Breast epithelium (tissue), 4 donors: Measurements from ENCODE around the gene PLXNA4. TPM values are rescaled to one million over a fixed set of nuclear protein-coding genes. Genes with fewer than 3 reads are reported as not detected.

Experiments
- DNase-seq, 2 donors: peaks; one replicate each; pipeline ENCODE4 v3.0.0-alpha.2; 2019; ENCODE audit warnings: low spot score in 2 of 2
- H3K27ac ChIP-seq, 2 donors: fragments of 200-600 bp; sonication (generic) in 1 of 2; one replicate each; pipeline ENCODE4 v1.5.1; 2016 to 2019; ENCODE audit warnings: mild to moderate bottlenecking in 1 of 2
- H3K27me3 ChIP-seq, 2 donors: fragments of 200-600 bp; sonication (generic) in 1 of 2; one replicate each; pipeline versions ENCODE4 v1.5.1 to v1.6.0; 2017 to 2019; ENCODE audit warnings: control low read depth in 1 of 2, mild to moderate bottlenecking in 1 of 2
- H3K36me3 ChIP-seq: fragments of 200-600 bp; one replicate; pipeline ENCODE4 v1.5.1; 2019
- H3K4me1 ChIP-seq, 2 donors: fragments of 200-600 bp; sonication (generic); one replicate each; pipeline ENCODE4 v1.5.1; 2016 to 2019; ENCODE audit warnings: control low read depth in 1 of 2
- H3K4me3 ChIP-seq, 3 donors: fragments of 200-600 bp; sonication (generic); 1 replicate in 2 of 3; 2 replicates in 1 of 3; pipeline ENCODE4 v1.5.1; 2016 to 2019; ENCODE audit warnings: mild to moderate bottlenecking in 3 of 3, moderate library complexity in 2 of 3
- H3K9me3 ChIP-seq, 2 donors: fragments of 200-600 bp; sonication (generic) in 1 of 2; one replicate each; pipeline ENCODE4 v1.5.1; 2016 to 2019; ENCODE audit warnings: control low read depth in 1 of 2
- POLR2A ChIP-seq: fragments of 450-650 bp; IDR thresholded peaks from one replicate; pipeline ENCODE4 v1.6.1; 2016; ENCODE audit warnings: antibody characterized with exemption, mild to moderate bottlenecking, moderate library complexity
- POLR2AphosphoS5 ChIP-seq, 3 donors: sonication (generic); formaldehyde crosslinking; IDR thresholded peaks; one replicate each; pipeline ENCODE4 v1.6.1; 2017; ENCODE audit warnings: antibody characterized with exemption in 3 of 3
- intact Hi-C: fragments of 100-400 bp; cut with DNase I; formaldehyde crosslinking; loops from one replicate; pipeline ENCODE4 v1.15.1; 2023; ENCODE audit warnings: low total_unique reads
- total RNA-seq, 3 donors: library from RNA; depleted of rRNA; stranded (reverse); fragments of >200 nt; gene quantifications; one replicate each; pipeline ENCODE4 v1.1.0, GENCODE V29; 2016
- TF ChIP-seq, protein P1 (sequence below), 3 donors: fragments of 450-650 bp; IDR thresholded peaks; one replicate each; pipeline ENCODE4 v1.5.1; 2016 to 2017; ENCODE audit warnings: antibody characterized with exemption in 3 of 3, mild to moderate bottlenecking in 3 of 3, moderate library complexity in 3 of 3

The PLXNA4 gene
- total RNA-seq, 3 donors from 2014 or later = 7.2 to 32.5 (median 26.2) TPM

GRCh38 chr7:132397070-132397469 is 179.2 kb downstream of the PLXNA4 start:
- intact Hi-C loops = loop anchor here (5.0 kb wide), 1 partner anchor 935 kb away; no protein-coding TSS in a partner anchor
- Histone ChIP-seq H3K27ac (no peak overlapping the region), H3K4me1 (peaks cover 0 to 3% of the 10 kb centered on the region in 2 donors)

GRCh38 chr7:132395361-132395760 is 180.9 kb downstream of the PLXNA4 start:
- Histone ChIP-seq H3K27me3 (peaks cover 0 to 3% of the 10 kb centered on the region in 2 donors), H3K4me1 (peaks cover 0 to 1% of the 10 kb centered on the region in 2 donors), H3K36me3 (no peaks in the 10 kb centered on the region), H3K9me3 (no peaks in the 10 kb centered on the region), H3K27ac (no peak overlapping the region), H3K4me3 (no peak overlapping the region)
- DNase-seq = no peak
- intact Hi-C loops = loop anchor here (5.0 kb wide), 1 partner anchor 937 kb away; no protein-coding TSS in a partner anchor
- TF ChIP-seq POLR2A (no peak), POLR2AphosphoS5 (IDR thresholded peaks at IDR 0.05) (no peak)
- TF ChIP-seq, protein P1, sequence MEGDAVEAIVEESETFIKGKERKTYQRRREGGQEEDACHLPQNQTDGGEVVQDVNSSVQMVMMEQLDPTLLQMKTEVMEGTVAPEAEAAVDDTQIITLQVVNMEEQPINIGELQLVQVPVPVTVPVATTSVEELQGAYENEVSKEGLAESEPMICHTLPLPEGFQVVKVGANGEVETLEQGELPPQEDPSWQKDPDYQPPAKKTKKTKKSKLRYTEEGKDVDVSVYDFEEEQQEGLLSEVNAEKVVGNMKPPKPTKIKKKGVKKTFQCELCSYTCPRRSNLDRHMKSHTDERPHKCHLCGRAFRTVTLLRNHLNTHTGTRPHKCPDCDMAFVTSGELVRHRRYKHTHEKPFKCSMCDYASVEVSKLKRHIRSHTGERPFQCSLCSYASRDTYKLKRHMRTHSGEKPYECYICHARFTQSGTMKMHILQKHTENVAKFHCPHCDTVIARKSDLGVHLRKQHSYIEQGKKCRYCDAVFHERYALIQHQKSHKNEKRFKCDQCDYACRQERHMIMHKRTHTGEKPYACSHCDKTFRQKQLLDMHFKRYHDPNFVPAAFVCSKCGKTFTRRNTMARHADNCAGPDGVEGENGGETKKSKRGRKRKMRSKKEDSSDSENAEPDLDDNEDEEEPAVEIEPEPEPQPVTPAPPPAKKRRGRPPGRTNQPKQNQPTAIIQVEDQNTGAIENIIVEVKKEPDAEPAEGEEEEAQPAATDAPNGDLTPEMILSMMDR (IDR thresholded peaks at IDR 0.05) = no peak

More at GRCh38 chr7:132397070-132397469, 179.2 kb downstream of the PLXNA4 start:
- no peaks in the 10 kb centered on the region for H3K36me3 ChIP-seq
- peaks cover 0 to 3% of the 10 kb centered on the region in 2 donors for H3K27me3 ChIP-seq
- DNase-seq = no peak
- H3K9me3 ChIP-seq = no peaks in the 10 kb centered on the region
- H3K4me3 ChIP-seq = no peak overlapping the region
- TF ChIP-seq, protein P1 (IDR thresholded peaks at IDR 0.05) = no peak
- TF ChIP-seq POLR2AphosphoS5 (IDR thresholded peaks at IDR 0.05) = no peak

DNA sequence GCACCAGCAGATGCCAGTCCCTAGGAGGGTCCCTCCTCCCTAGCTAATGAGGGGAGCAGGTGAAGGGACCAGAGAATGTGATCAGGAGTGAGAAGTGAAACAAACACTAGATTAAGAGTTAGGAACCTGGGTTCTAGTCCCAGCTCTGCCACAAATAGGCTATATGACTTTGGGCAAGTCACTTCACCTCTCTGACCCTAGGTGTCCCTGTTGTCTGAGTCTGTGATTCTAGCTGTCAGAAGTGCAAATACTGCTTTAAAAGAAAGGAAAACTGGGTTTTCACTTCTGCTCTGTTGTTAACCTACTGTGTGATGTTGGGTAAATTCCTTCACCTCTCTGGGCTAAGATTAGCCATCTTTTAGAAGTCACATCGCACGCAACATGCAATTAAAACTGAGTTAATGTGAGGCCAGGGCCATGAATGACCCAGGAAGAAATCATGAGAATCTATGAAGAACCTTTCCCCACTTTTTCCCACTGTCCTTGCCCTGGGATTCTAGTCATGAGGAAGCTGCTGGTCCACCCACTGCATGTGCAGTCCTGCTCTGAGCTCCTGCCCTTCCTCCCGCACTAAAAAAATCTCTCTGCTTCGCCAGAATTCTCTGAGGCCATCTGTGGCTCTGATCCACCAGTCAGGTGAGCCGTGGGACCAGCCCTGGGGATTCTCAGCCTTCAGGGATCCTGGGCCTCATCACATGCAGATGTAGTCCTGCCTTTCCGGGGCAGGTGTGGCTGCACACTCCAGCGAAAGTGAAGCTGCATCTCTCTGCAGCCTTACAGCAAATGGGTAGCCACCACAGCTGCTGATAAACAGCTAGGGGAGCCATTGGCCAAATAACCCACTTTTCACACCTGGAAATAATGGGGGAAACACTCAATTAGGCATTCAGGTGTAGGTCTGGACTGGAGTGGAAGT is 181.7 kb downstream of the PLXNA4 start:
- H3K4me3 ChIP-seq = no peak overlapping the region
- peak overlapping the region in 1 of 2 donors; percentile 25 for H3K27ac ChIP-seq
- H3K27me3 ChIP-seq = peaks cover 0 to 3% of the 10 kb centered on the region in 2 donors
- no peaks in the 10 kb centered on the region for H3K36me3 ChIP-seq
- intact Hi-C loops = loop anchor here (5.0 kb wide), 1 partner anchor 938 kb away; no protein-coding TSS in a partner anchor
- no peaks in the 10 kb centered on the region for H3K9me3 ChIP-seq
- TF ChIP-seq POLR2A = no peak
- TF ChIP-seq POLR2AphosphoS5 (IDR thresholded peaks at IDR 0.05) = no peak
- TF ChIP-seq, protein P1 (IDR thresholded peaks at IDR 0.05) = no peak
- H3K4me1 ChIP-seq = no peaks in the 10 kb centered on the region
- no peak for DNase-seq

- DNase-seq = no peak
- Histone ChIP-seq H3K4me1 (no peaks in the 10 kb centered on the region), H3K27ac (peak overlapping the region in 1 of 2 donors; percentile 25), H3K4me3 (no peak overlapping the region), H3K36me3 (no peaks in the 10 kb centered on the region), H3K9me3 (no peaks in the 10 kb centered on the region), H3K27me3 (peaks cover 0 to 3% of the 10 kb centered on the region in 2 donors)
- intact Hi-C loops = no loop called here
- TF ChIP-seq POLR2A = no peak
- TF ChIP-seq, protein P1 (IDR thresholded peaks at IDR 0.05) = no peak
- peak in 2 of 3 donors; percentile 11 to 42 for TF ChIP-seq POLR2AphosphoS5 (IDR thresholded peaks at IDR 0.05)
These were observed 182.4 kb downstream of the PLXNA4 start for GRCh38 chr7:132393789-132394261.

DNA sequence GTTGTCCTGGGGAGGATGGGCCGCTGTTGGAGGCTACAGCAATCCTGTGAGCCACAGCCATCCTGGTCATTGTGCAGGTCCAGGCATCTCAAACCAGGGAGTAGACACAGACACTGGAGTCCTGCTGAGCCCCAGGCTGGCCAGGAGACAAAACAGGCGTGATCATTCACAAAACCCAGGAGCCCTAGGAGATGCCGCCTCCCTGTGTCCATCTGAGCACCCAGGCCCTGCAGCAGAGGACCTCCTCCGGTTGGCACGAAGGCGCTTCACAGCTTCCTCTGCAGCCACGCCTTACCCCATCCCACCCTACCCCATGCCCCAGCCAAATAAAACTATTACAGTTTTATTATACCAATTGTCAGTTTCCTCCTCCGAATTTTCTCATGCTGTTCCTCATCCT is 183.6 kb downstream of the PLXNA4 start:
- no peaks in the 10 kb centered on the region for H3K36me3 ChIP-seq
- TF ChIP-seq POLR2AphosphoS5 (IDR thresholded peaks at IDR 0.05) = no peak
- TF ChIP-seq, protein P1 (IDR thresholded peaks at IDR 0.05) = no peak
- no peak for TF ChIP-seq POLR2A
- intact Hi-C loops = no loop called here
- H3K9me3 ChIP-seq = no peaks in the 10 kb centered on the region
- no peak for DNase-seq
- no peak overlapping the region for H3K4me3 ChIP-seq
- H3K27me3 ChIP-seq = peaks cover 0 to 3% of the 10 kb centered on the region in 2 donors
- no peak overlapping the region for H3K27ac ChIP-seq
- H3K4me1 ChIP-seq = no peaks in the 10 kb centered on the region
